ENCODE results near the gene DPEP1. TPM values are rescaled to one million over a fixed set of nuclear protein-coding genes. Genes with fewer than 3 reads are reported as not detected.

DPEP1 gene
- polyA plus RNA-seq, 5 donors = 4.6 to 13.1 (median 7.0) TPM

- peak; percentile 94 to 96 for DNase-seq
Measured at GRCh38 chr16:89686520-89687091, 73.2 kb downstream of the DPEP1 start, which contains the start of gene CDK10. Gene CDK10, plus strand, starts transcription at chr16:89686689. Its CDS starts 22 bp downstream, at chr16:89686711.

- DNase-seq = no peak
Measured at GRCh38 chr16:89687092-89687940, 73.9 kb downstream of the DPEP1 start.

Other genes with a start within 250 kb of the DPEP1 start
- gene ANKRD11, start 123.1 kb upstream of the DPEP1 start, polyA plus RNA-seq (ENCODE audit: insufficient read depth in 1 of 5, insufficient read length in 5 of 5, low replicate concordance in 1 of 5) = 100 to 1,000 TPM in 1 of 5 donors, 10 to 100 TPM in 4; 82.4 to 104 (median 91.2) TPM
- 100 to 1,000 TPM in 4 of 5 donors, 10 to 100 TPM in 1; 100.0 to 129 (median 121) TPM for gene SPG7, start 105.2 kb upstream of the DPEP1 start, polyA plus RNA-seq (ENCODE audit: insufficient read depth in 1 of 5, insufficient read length in 5 of 5, low replicate concordance in 1 of 5)
- gene RPL13, start 53.0 kb upstream of the DPEP1 start, polyA plus RNA-seq (ENCODE audit: insufficient read depth in 1 of 5, insufficient read length in 5 of 5, low replicate concordance in 1 of 5) = 1,000 to 10,000 TPM; 2,126 to 4,007 (median 2,543) TPM
- gene CPNE7, start 37.9 kb upstream of the DPEP1 start, polyA plus RNA-seq (ENCODE audit: insufficient read depth in 1 of 5, insufficient read length in 5 of 5, low replicate concordance in 1 of 5) = under 1 TPM in 4 of 5 donors, not detected in 1; 0.26 to 0.76 (median 0.33) TPM
- gene CHMP1A, start 44.1 kb downstream of the DPEP1 start, polyA plus RNA-seq (ENCODE audit: insufficient read depth in 1 of 5, insufficient read length in 5 of 5, low replicate concordance in 1 of 5) = 10 to 100 TPM; 47.5 to 97.3 (median 66.4) TPM
- 10 to 100 TPM; 12.3 to 16.1 (median 14.2) TPM for gene SPATA33, start 44.2 kb downstream of the DPEP1 start, polyA plus RNA-seq (ENCODE audit: insufficient read depth in 1 of 5, insufficient read length in 5 of 5, low replicate concordance in 1 of 5)
- 100 to 1,000 TPM in 3 of 5 donors, 10 to 100 TPM in 2; 80.3 to 139 (median 102) TPM for gene CDK10, start 73.0 kb downstream of the DPEP1 start, polyA plus RNA-seq (ENCODE audit: insufficient read depth in 1 of 5, insufficient read length in 5 of 5, low replicate concordance in 1 of 5)
- 1 to 10 TPM; 1.9 to 7.1 (median 3.4) TPM for gene SPATA2L, start 88.1 kb downstream of the DPEP1 start, polyA plus RNA-seq (ENCODE audit: insufficient read depth in 1 of 5, insufficient read length in 5 of 5, low replicate concordance in 1 of 5)
- 10 to 100 TPM in 3 of 5 donors, 1 to 10 TPM in 2; 7.7 to 17.1 (median 11.1) TPM for gene VPS9D1, start 107.3 kb downstream of the DPEP1 start, polyA plus RNA-seq (ENCODE audit: insufficient read depth in 1 of 5, insufficient read length in 5 of 5, low replicate concordance in 1 of 5)
- gene ZNF276, start 107.9 kb downstream of the DPEP1 start, polyA plus RNA-seq (ENCODE audit: insufficient read depth in 1 of 5, insufficient read length in 5 of 5, low replicate concordance in 1 of 5) = 10 to 100 TPM; 22.3 to 36.5 (median 30.2) TPM
- 10 to 100 TPM; 17.8 to 35.9 (median 30.2) TPM for gene FANCA, start 203.0 kb downstream of the DPEP1 start, polyA plus RNA-seq (ENCODE audit: insufficient read depth in 1 of 5, insufficient read length in 5 of 5, low replicate concordance in 1 of 5)
- gene SPIRE2, start 214.8 kb downstream of the DPEP1 start, polyA plus RNA-seq (ENCODE audit: insufficient read depth in 1 of 5, insufficient read length in 5 of 5, low replicate concordance in 1 of 5) = 10 to 100 TPM; 10.3 to 18.1 (median 11.4) TPM